GM23338 (cell line): ENCODE results near the gene CD3G. TPM values are rescaled to one million over a fixed set of nuclear protein-coding genes. Genes with fewer than 3 reads are reported as not detected.
A peak's percentile ranks its signal among the peaks of the same experiment; 100 is the strongest.

Experiments used
- ATAC-seq: fragments of 200-7000 bp; cut with Tn5 transposase; 3 replicates; pipeline ENCODE4 v1.9.1; 2020
- DNase-seq: peaks from one replicate; pipeline ENCODE4 v3.0.0-alpha.2; 2015; ENCODE audit warnings: low spot score
- H2AFZ ChIP-seq: fragments of 200-600 bp; sonication (generic); 2 replicates; pipeline ENCODE4 v1.8.0; 2016; ENCODE audit warnings: antibody characterized with exemption, mild to moderate bottlenecking, moderate library complexity
- H3F3A ChIP-seq: fragments of 200-600 bp; sonication (generic); replicated peaks from 2 replicates; pipeline ENCODE4 v1.8.0; 2017; ENCODE audit warnings: antibody characterized with exemption, mixed run types, low read depth
- H3K27ac ChIP-seq: fragments of 200-600 bp; sonication (generic); 2 replicates; pipeline ENCODE4 v1.6.1; 2016; ENCODE audit warnings: low read depth
- H3K27me3 ChIP-seq: fragments of 200-600 bp; sonication (generic); 2 replicates; pipeline ENCODE4 v1.8.0; 2016; ENCODE audit warnings: mild to moderate bottlenecking, mixed run types, moderate library complexity; ENCODE audit not compliant: insufficient read depth
- H3K36me3 ChIP-seq: fragments of 200-600 bp; sonication (generic); 2 replicates; pipeline ENCODE4 v1.8.0; 2016; ENCODE audit warnings: mild to moderate bottlenecking; ENCODE audit not compliant: insufficient read depth
- H3K4me1 ChIP-seq: fragments of 200-600 bp; sonication (generic); 2 replicates; pipeline ENCODE4 v1.8.0; 2016; ENCODE audit warnings: mild to moderate bottlenecking, moderate library complexity; ENCODE audit not compliant: insufficient read depth
- H3K4me2 ChIP-seq: fragments of 200-600 bp; sonication (generic); 2 replicates; pipeline ENCODE4 v1.7.1; 2017; ENCODE audit warnings: mixed run types
- H3K4me3 ChIP-seq: fragments of 200-600 bp; sonication (generic); 2 replicates; pipeline ENCODE4 v1.6.1; 2016; ENCODE audit warnings: mixed run types
- H3K79me2 ChIP-seq: fragments of 200-600 bp; sonication (generic); replicated peaks from 2 replicates; pipeline ENCODE4 v1.8.0; 2017; ENCODE audit warnings: mild to moderate bottlenecking; ENCODE audit not compliant: insufficient read depth
- H3K9me2 ChIP-seq: fragments of 200-600 bp; sonication (generic); 2 replicates; pipeline ENCODE4 v1.8.0; 2017; ENCODE audit not compliant: insufficient read depth
- H4K20me1 ChIP-seq: fragments of 200-600 bp; sonication (generic); replicated peaks from 2 replicates; pipeline ENCODE4 v1.8.0; 2017; ENCODE audit warnings: mild to moderate bottlenecking; ENCODE audit not compliant: insufficient read depth
- H3K27ac Mint-ChIP-seq: 2 replicates; pipeline ENCODE4 v1.8.0; 2020; ENCODE audit warnings: inconsistent platforms, mild to moderate bottlenecking, moderate library complexity, mixed read lengths
- H3K27me3 Mint-ChIP-seq: 3 replicates; pipeline ENCODE4 v1.8.0; 2022; ENCODE audit warnings: low read depth, mild to moderate bottlenecking, moderate library complexity, mixed read lengths, inconsistent platforms; ENCODE audit not compliant: insufficient read depth, poor library complexity
- H3K36me3 Mint-ChIP-seq: 3 replicates; pipeline ENCODE4 v1.8.0; 2021; ENCODE audit warnings: low read depth, mild to moderate bottlenecking, inconsistent platforms, moderate library complexity, mixed read lengths
- H3K4me1 Mint-ChIP-seq: 3 replicates; pipeline ENCODE4 v1.8.0; 2020; ENCODE audit warnings: mild to moderate bottlenecking, inconsistent platforms, mixed read lengths
- H3K4me3 Mint-ChIP-seq: 3 replicates; pipeline ENCODE4 v1.8.0; 2021; ENCODE audit warnings: moderate library complexity, mild to moderate bottlenecking, inconsistent platforms, mixed read lengths
- H3K9me3 Mint-ChIP-seq: 3 replicates; pipeline ENCODE4 v1.8.0; 2020; ENCODE audit warnings: moderate library complexity, mild to moderate bottlenecking, inconsistent platforms, mixed read lengths
- CREB1 ChIP-seq: fragments of 250-450 bp; sonication (Bioruptor Pico); IDR thresholded peaks from 2 replicates; pipeline ENCODE4 v1.5.0; 2020; ENCODE audit warnings: low read depth, mild to moderate bottlenecking, moderate library complexity
- EZH2phosphoT487 ChIP-seq: fragments of 200-600 bp; sonication (generic); IDR thresholded peaks from one replicate; pipeline ENCODE4 v1.8.1; 2018; ENCODE audit warnings: antibody characterized with exemption; ENCODE audit not compliant: unreplicated experiment
- NANOG ChIP-seq: IDR thresholded peaks from 2 replicates; pipeline ENCODE4 v1.6.1; 2016; ENCODE audit warnings: antibody characterized with exemption, borderline replicate concordance
- REST ChIP-seq: IDR thresholded peaks from one replicate; pipeline ENCODE4 v1.6.1; 2018; ENCODE audit warnings: antibody characterized with exemption; ENCODE audit not compliant: unreplicated experiment
- STAT1 ChIP-seq: IDR thresholded peaks from one replicate; pipeline ENCODE4 v1.6.1; 2016; ENCODE audit warnings: antibody characterized with exemption; ENCODE audit not compliant: unreplicated experiment
- ZNF331 ChIP-seq: fragments of 250-450 bp; sonication (Bioruptor Pico); IDR thresholded peaks from 2 replicates; pipeline ENCODE4 v1.5.0; 2020; ENCODE audit warnings: low read depth, mild to moderate bottlenecking, moderate library complexity
- polyA plus RNA-seq: library from polyadenylated mRNA; unstranded; fragments of >200 nt; fragmentation: Nextera tagmentation; extraction: Ambion mirVana; gene quantifications from 2 replicates; pipeline ENCODE4 v1.2.1, GENCODE V29; 2016
- total RNA-seq: library from RNA; depleted of rRNA; stranded (reverse); fragments of >200 nt; shearing (Covaris generic); gene quantifications from 2 replicates; pipeline ENCODE4 v1.2.3, GENCODE V29; 2014
- TF ChIP-seq, protein P1 (sequence below), 2 experiments: fragments of 200-600 bp in 1 of 2; sonication (generic) in 1 of 2; conservative IDR thresholded peaks; 2 replicates each; pipeline versions ENCODE4 v1.5.1 to v1.6.1; 2016 to 2017; ENCODE audit warnings: antibody characterized with exemption in 2 of 2, low read depth in 2 of 2, mild to moderate bottlenecking in 2 of 2, moderate library complexity in 1 of 2
- TF ChIP-seq, protein P2 (sequence below): IDR thresholded peaks from 2 replicates; pipeline ENCODE4 v1.6.1; 2016; ENCODE audit warnings: antibody characterized with exemption

Gene CD3G
- total and polyA plus RNA-seq, 2 experiments from 2014 or later, result not detected

GRCh38 chr11:118341815-118342489 lies 2.2 kb upstream of the CD3G start:
- no peak for DNase-seq
- no peaks in the 10 kb centered on the region; the same call in 2 of the 3 replicates for H3K9me3 Mint-ChIP-seq
- H3K79me2 ChIP-seq, result no peaks in the 10 kb centered on the region
- H3K36me3 ChIP-seq, result no peaks in the 10 kb centered on the region
- no peak overlapping the region for H3K4me3 ChIP-seq
- H3K9me2 ChIP-seq, result no peaks in the 10 kb centered on the region
- no peak overlapping the region for H3K27ac ChIP-seq
- H3F3A ChIP-seq, result no peaks in the 10 kb centered on the region
- no peaks in the 10 kb centered on the region for H3K36me3 Mint-ChIP-seq
- H3K4me1 Mint-ChIP-seq, result no peaks in the 10 kb centered on the region
- no peaks in the 10 kb centered on the region for H3K27me3 ChIP-seq
- H4K20me1 ChIP-seq, result no peaks in the 10 kb centered on the region
- no peak for ATAC-seq
- H3K4me2 ChIP-seq, result no peak overlapping the region
- H2AFZ ChIP-seq, result 0 out of 2 replicates have a peak overlapping the region, but pooled peaks have one; percentile 72
- H3K27ac Mint-ChIP-seq, result no peak overlapping the region
- TF ChIP-seq EZH2phosphoT487 (no peak), NANOG (no peak)
- TF ChIP-seq, protein P1, sequence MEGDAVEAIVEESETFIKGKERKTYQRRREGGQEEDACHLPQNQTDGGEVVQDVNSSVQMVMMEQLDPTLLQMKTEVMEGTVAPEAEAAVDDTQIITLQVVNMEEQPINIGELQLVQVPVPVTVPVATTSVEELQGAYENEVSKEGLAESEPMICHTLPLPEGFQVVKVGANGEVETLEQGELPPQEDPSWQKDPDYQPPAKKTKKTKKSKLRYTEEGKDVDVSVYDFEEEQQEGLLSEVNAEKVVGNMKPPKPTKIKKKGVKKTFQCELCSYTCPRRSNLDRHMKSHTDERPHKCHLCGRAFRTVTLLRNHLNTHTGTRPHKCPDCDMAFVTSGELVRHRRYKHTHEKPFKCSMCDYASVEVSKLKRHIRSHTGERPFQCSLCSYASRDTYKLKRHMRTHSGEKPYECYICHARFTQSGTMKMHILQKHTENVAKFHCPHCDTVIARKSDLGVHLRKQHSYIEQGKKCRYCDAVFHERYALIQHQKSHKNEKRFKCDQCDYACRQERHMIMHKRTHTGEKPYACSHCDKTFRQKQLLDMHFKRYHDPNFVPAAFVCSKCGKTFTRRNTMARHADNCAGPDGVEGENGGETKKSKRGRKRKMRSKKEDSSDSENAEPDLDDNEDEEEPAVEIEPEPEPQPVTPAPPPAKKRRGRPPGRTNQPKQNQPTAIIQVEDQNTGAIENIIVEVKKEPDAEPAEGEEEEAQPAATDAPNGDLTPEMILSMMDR (conservative IDR thresholded peaks at IDR 0.05; ENCODE audit: low read depth in 2 of 2), result no peak
- TF ChIP-seq, protein P2, sequence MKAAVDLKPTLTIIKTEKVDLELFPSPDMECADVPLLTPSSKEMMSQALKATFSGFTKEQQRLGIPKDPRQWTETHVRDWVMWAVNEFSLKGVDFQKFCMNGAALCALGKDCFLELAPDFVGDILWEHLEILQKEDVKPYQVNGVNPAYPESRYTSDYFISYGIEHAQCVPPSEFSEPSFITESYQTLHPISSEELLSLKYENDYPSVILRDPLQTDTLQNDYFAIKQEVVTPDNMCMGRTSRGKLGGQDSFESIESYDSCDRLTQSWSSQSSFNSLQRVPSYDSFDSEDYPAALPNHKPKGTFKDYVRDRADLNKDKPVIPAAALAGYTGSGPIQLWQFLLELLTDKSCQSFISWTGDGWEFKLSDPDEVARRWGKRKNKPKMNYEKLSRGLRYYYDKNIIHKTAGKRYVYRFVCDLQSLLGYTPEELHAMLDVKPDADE, result no peak
- H3K4me1 ChIP-seq, result no peaks in the 10 kb centered on the region
- peaks cover 7% of the 10 kb centered on the region for H3K27me3 Mint-ChIP-seq
- H3K4me3 Mint-ChIP-seq, result no peak overlapping the region

DNA sequence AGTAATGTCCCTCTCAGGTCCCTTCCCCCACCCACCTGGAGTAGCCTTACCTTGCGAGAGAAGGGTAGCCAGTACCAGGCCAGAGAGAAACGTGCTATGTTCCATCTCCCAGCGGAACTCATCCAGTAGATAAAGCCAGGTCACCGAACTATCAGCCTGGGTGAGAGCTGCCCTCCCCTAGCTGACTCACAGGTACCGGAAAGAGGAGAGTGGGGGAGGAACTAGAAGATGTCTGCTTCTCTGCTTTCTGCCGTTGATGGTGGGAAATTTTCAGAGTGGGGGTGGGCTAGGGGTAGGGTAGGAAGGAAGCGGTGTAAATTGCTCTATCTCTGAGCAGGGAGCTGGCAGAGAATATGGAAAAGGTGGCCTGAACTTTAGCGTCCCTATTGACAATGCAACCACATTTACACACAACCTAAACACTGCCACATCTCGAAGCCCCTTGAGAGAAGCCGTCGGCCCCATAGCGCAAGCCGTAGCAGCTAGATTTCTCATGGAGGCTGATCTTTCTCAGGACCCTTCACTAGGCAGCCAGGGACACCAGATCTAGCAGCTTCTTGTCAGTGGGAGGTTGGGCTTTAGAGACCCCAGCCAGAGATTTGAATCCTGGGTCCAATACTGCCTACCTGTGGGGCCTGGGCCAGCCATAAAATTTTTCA lies 1.5 kb upstream of the CD3G start, which contains the start of gene CD3D:
Gene CD3D, minus strand, starts transcription at position 203 of the 659 bp plus-strand sequence. Its CDS starts 98 bp downstream, at position 105.
- no peak within 1 kb of the TSS for H3K27ac Mint-ChIP-seq
- H3K4me3 Mint-ChIP-seq, result no peak within 1 kb of the TSS
- DNase-seq (peak; percentile 6), ATAC-seq (no peak)
- Histone ChIP-seq H3K4me2 (no peak within 1 kb of the TSS), H2AFZ (peak within 1 kb of the TSS; percentile 72), H3K27me3 (0 out of 2 replicates have a peak, but pooled peaks cover 5% of the 10 kb centered on the region), H3K36me3 (no peaks in the 10 kb centered on the region), H3K9me2 (no peaks in the 10 kb centered on the region), H4K20me1 (no peaks in the 10 kb centered on the region), H3K27ac (no peak within 1 kb of the TSS), H3K4me3 (no peak within 1 kb of the TSS), H3K4me1 (no peaks in the 10 kb centered on the region), H3K79me2 (no peaks in the 10 kb centered on the region), H3F3A (no peaks in the 10 kb centered on the region)
- no peak for TF ChIP-seq CREB1
- TF ChIP-seq REST, result no peak
- no peak for TF ChIP-seq ZNF331 (CRISPR knock-in tag)
- no peak for TF ChIP-seq STAT1
- TF ChIP-seq NANOG, result no peak
- peaks cover 9% of the 10 kb centered on the region for H3K27me3 Mint-ChIP-seq
- no peaks in the 10 kb centered on the region for H3K4me1 Mint-ChIP-seq
- no peaks in the 10 kb centered on the region; the same call in 2 of the 3 replicates for H3K9me3 Mint-ChIP-seq
- H3K36me3 Mint-ChIP-seq, result no peaks in the 10 kb centered on the region
